OCI-M2 (cell line): Measurements from ENCODE around the gene PHACTR3.

Source experiments
- DNase-seq: peaks from one replicate; lab custom pipeline; 2025; ENCODE audit not compliant: unreplicated experiment; lab: John Stamatoyannopoulos, UW

Gene PHACTR3

GRCh38 chr20:59786801-59787537 is 182.6 kb downstream of the PHACTR3 start:
- DNase-seq, result no peak

DNA sequence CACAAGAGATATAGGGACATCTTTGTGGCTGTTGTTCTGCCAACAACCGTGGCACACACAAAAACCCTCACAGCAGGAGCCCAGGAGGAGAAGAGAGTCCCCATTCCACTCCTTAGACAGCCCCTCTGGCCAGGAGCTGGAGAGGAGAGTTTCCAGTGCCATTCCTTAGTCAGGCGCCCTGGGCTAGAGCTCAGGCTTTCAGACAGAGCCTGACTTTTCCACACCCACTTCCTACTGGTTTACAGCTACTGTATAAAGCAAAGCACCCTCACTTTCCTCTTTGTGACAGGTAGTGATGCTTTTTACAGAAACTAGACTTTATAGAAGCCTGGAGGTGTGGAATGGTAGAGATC is 183.2 kb downstream of the PHACTR3 start:
- no peak for DNase-seq

DNA sequence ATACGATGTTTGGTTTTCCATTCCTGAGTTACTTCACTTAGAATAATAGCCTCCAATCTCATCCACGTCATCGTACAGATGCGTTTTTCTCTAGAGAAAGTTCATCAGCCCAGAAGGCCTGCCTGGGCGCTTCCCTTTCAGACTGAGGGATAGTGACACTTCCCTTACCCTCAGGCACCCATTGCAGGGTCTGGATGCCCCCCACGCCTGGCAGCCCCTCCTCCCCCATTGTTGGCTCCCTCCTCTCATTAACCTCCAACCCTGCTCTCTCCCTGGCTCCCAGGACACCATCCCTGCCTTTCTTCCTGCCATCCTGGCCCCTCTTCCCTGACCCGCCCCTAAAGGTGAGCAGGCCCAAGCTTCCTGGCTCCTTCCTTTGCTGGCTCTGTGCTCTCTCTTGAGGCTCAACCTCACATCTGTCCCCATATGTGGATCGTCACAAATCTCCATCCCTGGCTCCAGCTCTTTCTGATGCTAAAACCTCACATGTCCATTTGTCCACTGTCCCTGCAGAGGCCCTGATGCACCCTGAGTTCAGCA is 183.9 kb downstream of the PHACTR3 start:
- DNase-seq, result no peak

DNA sequence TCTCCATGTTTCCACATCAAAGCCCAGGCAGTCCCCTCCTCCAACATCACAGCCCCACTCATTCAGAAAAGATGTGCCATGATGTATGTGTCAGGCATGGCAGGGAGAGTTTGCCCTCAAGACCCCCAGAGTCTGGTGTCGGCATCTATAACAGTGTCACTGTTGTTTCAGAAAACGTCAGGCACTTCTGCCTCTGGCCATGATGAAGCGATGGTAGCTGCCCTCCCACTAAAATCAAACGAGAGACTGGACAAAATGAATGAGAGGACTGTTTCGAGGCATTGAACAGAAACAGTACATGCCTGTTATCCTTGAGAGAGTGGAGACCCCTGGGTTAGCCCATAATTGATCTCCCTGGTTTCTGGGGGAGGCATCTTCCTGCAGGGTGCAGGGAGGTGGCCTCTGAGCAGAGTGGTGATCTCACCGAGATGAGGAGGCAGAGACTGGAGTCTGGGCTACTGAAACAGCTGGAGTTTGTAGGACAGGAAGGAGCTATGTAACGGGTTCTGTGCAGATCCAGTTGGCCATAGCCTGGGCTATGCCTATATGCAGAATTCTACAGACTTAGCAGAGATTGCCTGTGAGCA is 184.6 kb downstream of the PHACTR3 start:
- DNase-seq, result no peak

DNA sequence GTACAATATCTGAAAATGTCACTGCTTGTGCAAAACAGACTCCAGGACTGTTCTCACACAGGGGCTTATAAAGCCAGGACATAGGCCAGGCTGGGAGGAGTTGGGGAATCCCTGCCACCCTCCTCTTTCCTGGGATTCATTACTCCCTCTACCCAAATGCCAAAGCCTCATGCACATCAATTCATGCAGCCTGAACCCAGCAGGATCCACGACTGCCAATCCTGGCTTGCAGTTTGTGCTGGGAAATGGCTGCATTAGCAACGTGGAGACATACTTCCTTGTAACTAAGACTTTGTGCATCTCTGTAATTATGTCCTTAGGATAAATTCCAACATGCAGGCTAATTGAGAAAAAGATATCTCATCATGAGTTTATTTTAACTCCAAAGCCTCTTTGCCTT is 185.3 kb downstream of the PHACTR3 start:
- no peak for DNase-seq

GRCh38 chr20:59790346-59790745 is 186.0 kb downstream of the PHACTR3 start:
- DNase-seq, result no peak

- no peak for DNase-seq
Measured at GRCh38 chr20:59792300-59792699, 188.0 kb downstream of the PHACTR3 start.

DNA sequence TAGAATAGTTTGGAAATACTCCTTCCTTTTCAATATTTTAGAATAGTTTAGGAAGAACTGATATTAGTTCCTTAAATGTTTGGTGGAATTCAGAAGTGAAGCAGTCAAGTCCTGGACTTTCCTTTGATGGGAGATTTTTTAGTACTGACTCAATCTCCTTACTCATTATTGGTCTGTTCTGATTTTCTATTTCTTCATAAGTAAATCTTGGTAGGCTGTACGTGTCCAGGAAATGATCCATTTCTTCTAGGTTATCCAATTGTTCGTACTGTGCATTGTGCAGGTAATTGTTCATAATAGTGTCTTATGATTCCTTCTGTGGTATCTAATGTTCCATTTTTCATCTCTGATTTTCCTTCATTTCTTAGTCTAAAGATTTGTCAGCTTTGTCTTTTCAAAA is 190.2 kb downstream of the PHACTR3 start:
- no peak for DNase-seq

DNA sequence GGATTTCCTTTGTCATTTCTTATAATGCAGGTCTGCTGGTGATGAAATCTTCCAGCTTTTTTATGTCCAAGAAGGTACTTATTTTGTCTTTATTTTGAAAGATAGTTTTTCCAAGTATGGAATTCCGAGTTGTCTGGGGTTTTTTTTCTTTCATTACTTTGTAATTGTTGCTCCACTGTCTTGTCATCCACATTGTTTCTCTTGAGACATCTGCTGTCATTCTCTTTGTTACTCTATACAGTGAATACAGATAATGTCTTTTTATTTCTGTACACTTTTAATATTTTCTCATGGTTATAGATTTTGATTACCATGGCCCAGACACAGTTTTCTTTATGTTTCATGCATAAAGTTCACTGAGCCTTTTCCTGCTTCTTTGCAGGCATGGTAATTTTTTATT is 196.0 kb downstream of the PHACTR3 start:
- DNase-seq, result no peak

DNA sequence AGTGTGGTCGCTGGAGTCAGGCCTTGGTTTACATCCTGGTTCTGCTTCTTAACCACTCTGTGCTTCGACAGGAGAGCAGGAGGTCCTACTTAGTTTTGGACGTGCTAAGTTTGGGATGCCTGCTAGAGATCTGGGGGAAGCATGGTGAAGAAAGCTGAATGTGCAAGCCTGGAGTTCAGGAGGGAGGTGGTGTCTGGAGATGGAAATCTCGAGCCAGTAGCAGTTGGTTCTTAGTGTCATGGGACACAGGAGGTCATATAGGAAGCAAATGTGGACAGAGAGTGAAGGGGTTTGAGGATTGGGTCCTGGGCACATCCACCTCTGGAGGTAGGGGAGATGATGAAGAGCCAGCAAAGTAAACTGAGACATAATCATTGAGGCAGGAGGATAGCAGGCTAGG is 197.7 kb downstream of the PHACTR3 start:
- no peak for DNase-seq

GRCh38 chr20:59802471-59803221 is 198.3 kb downstream of the PHACTR3 start:
- DNase-seq, result no peak

DNA sequence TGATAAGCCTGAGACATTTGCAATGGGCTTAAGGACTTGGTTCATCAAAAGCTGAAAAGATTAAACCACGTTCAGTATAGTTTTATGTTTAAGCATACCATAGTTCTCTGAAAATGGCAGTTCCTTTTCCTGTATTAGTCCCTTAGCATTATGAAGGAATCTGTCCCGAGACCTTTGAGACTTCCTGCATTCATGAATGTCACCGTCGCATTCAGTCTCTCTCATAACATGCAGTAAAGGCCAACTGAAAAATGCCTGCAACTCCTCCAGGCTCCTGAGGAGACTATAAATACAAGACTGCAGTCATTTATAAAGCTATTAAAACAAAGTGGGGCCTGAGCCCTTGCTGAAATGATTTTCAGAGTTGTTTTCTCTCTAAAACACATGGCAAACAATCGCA is 200.0 kb downstream of the PHACTR3 start:
- no peak for DNase-seq

GRCh38 chr20:59804871-59805665 is 200.7 kb downstream of the PHACTR3 start:
- DNase-seq, result no peak

GRCh38 chr20:59805786-59806577 is 201.6 kb downstream of the PHACTR3 start:
- DNase-seq, result no peak

DNA sequence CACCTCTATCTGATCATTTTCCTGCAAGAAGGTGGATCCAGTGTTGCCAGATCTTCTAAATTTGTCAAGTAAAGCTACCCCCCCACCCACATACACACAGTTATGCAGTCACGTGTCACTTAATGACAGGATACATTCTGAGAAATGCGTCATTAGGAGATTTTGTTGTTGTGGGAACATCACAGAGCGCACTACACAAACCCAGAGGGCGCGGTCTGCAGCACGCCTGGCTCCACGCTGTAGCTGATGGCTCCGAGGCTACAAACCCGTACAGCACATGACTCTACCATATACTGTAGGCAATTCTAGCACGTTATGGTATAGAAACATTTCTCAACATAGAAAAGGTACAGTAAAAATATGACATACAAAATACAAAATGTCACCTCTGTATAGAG is 202.2 kb downstream of the PHACTR3 start:
- no peak for DNase-seq

GRCh38 chr20:59807909-59808728 is 203.8 kb downstream of the PHACTR3 start:
- DNase-seq, result no peak

- DNase-seq, result no peak
Measured at GRCh38 chr20:59808729-59809381, 204.5 kb downstream of the PHACTR3 start.

GRCh38 chr20:59809630-59810448 is 205.5 kb downstream of the PHACTR3 start:
- no peak for DNase-seq
